GM08714 (cell line): Measurements from ENCODE around the gene TMED4.

ENCODE experiments used
- H3K4me3 ChIP-seq: fragments of 200-500 bp; sonication (Bioruptor generic); 2 replicates; pipeline ENCODE4 v1.5.1; 2014; ENCODE audit warnings: mild to moderate bottlenecking, low read length, inconsistent platforms
- ZNF274 ChIP-seq: IDR thresholded peaks from 2 replicates; pipeline ENCODE4 v1.6.1; 2012; ENCODE audit warnings: mild to moderate bottlenecking, low read depth, low read length

The TMED4 gene

GRCh38 chr7:44595934-44596635, 14.1 kb upstream of the TMED4 start:
- no peak for TF ChIP-seq ZNF274
- H3K4me3 ChIP-seq: no peak overlapping the region

- no peak overlapping the region for H3K4me3 ChIP-seq
- no peak for TF ChIP-seq ZNF274
Measured at GRCh38 chr7:44590910-44591309, 8.9 kb upstream of the TMED4 start.

- no peak overlapping the region for H3K4me3 ChIP-seq
- no peak for TF ChIP-seq ZNF274
Measured at GRCh38 chr7:44587843-44588711, 6.0 kb upstream of the TMED4 start.

GRCh38 chr7:44583146-44583865, 1.3 kb upstream of the TMED4 start:
- H3K4me3 ChIP-seq: peak overlapping the region; percentile 65; the same call in 1 of the 2 replicates
- no peak for TF ChIP-seq ZNF274

- peak overlapping the region; percentile 83 for H3K4me3 ChIP-seq
- TF ChIP-seq ZNF274: no peak
Measured at GRCh38 chr7:44580945-44581878, 819 bp downstream of the TMED4 start.

- no peak overlapping the region for H3K4me3 ChIP-seq
- TF ChIP-seq ZNF274: no peak
Measured at GRCh38 chr7:44576228-44576627, 5.8 kb downstream of the TMED4 start.

- no peak for TF ChIP-seq ZNF274
- peak overlapping the region; percentile 91; the same call in 1 of the 2 replicates for H3K4me3 ChIP-seq
Measured at GRCh38 chr7:44575054-44575453, 7.0 kb downstream of the TMED4 start.

- no peak for TF ChIP-seq ZNF274
- peak overlapping the region; percentile 91 for H3K4me3 ChIP-seq
Measured at GRCh38 chr7:44574287-44574872, 7.7 kb downstream of the TMED4 start.

- H3K4me3 ChIP-seq: peak within 1 kb of the TSS; percentile 91
- TF ChIP-seq ZNF274: no peak
Measured at GRCh38 chr7:44573464-44574286, 8.4 kb downstream of the TMED4 start, which contains the start of gene DDX56. DDX56 (minus strand) TSS chr7:44573908; CDS start chr7:44573895, 13 bp downstream.

GRCh38 chr7:44572771-44573170, 9.3 kb downstream of the TMED4 start:
- TF ChIP-seq ZNF274: no peak
- peak overlapping the region; percentile 91 for H3K4me3 ChIP-seq

GRCh38 chr7:44569959-44570358, 12.1 kb downstream of the TMED4 start:
- TF ChIP-seq ZNF274: no peak
- no peak overlapping the region for H3K4me3 ChIP-seq
